WTC11 (cell line): Measurements from ENCODE around the gene ICA1L. TPM values are rescaled to one million over a fixed set of nuclear protein-coding genes. Genes with fewer than 3 reads are reported as not detected.

Experiments used
- ATAC-seq: fragments of 200-7000 bp; cut with Tn5 transposase; 2 replicates; pipeline ENCODE4 v1.10.0; 2021; ENCODE audit warnings: mild to moderate bottlenecking, moderate library complexity
- CTCF ChIA-PET: fragments of 300-600 bp; sonication (Branson Sonifier 250); formaldehyde crosslinking; loops from one replicate; lab custom pipeline; 2021; ENCODE audit warnings: antibody characterized with exemption; lab: Charles Lee
- POLR2A ChIA-PET: fragments of 350-600 bp; sonication (Branson Sonifier 250); formaldehyde crosslinking; loops from one replicate; lab custom pipeline; 2021; ENCODE audit warnings: antibody characterized with exemption; lab: Charles Lee
- DNase-seq: peaks from one replicate; pipeline ENCODE4 v3.0.0; 2021; ENCODE audit warnings: low spot score
- H3K27ac Mint-ChIP-seq: 2 replicates; pipeline ENCODE4 v1.8.0; 2021; ENCODE audit warnings: mixed read lengths
- H3K27me3 Mint-ChIP-seq: 2 replicates; pipeline ENCODE4 v1.8.0; 2021; ENCODE audit warnings: low read depth, mild to moderate bottlenecking, moderate library complexity, mixed read lengths
- H3K36me3 Mint-ChIP-seq: 2 replicates; pipeline ENCODE4 v1.8.0; 2021; ENCODE audit warnings: mixed read lengths
- H3K4me1 Mint-ChIP-seq: 2 replicates; pipeline ENCODE4 v1.8.0; 2022; ENCODE audit warnings: mixed read lengths
- H3K4me3 Mint-ChIP-seq: 2 replicates; pipeline ENCODE4 v1.8.0; 2021; ENCODE audit warnings: mild to moderate bottlenecking, moderate library complexity, mixed read lengths
- H3K9me3 Mint-ChIP-seq: 2 replicates; pipeline ENCODE4 v1.8.0; 2021; ENCODE audit warnings: mixed read lengths
- ATF1 ChIP-seq: sonication (generic); formaldehyde crosslinking; IDR thresholded peaks from 2 replicates; pipeline ENCODE4 v1.8.1; 2023; ENCODE audit warnings: mild to moderate bottlenecking, moderate library complexity, missing genetic modification reagents
- CREB1 ChIP-seq: sonication (generic); formaldehyde crosslinking; IDR thresholded peaks from 2 replicates; pipeline ENCODE4 v1.8.0; 2023; ENCODE audit warnings: mild to moderate bottlenecking, missing genetic modification reagents
- JUN ChIP-seq: sonication (generic); formaldehyde crosslinking; IDR thresholded peaks from 2 replicates; pipeline ENCODE4 v1.8.0; 2023; ENCODE audit warnings: mild to moderate bottlenecking, missing genetic modification reagents
- SMAD3 ChIP-seq: sonication (generic); formaldehyde crosslinking; IDR thresholded peaks from 2 replicates; pipeline ENCODE4 v1.8.0; 2022; ENCODE audit warnings: missing genetic modification reagents, mild to moderate bottlenecking, borderline replicate concordance
- SMAD4 ChIP-seq: sonication (generic); formaldehyde crosslinking; IDR thresholded peaks from 2 replicates; pipeline ENCODE4 v1.8.0; 2022; ENCODE audit warnings: mild to moderate bottlenecking, missing genetic modification reagents
- TCF7 ChIP-seq: sonication (generic); formaldehyde crosslinking; IDR thresholded peaks from 2 replicates; pipeline ENCODE4 v1.8.0; 2022; ENCODE audit warnings: mild to moderate bottlenecking, low read depth, missing genetic modification reagents, moderate library complexity
- ZNF138 ChIP-seq: sonication (generic); formaldehyde crosslinking; conservative IDR thresholded peaks from 2 replicates; pipeline ENCODE4 v1.8.1; 2022; ENCODE audit warnings: mild to moderate bottlenecking, moderate library complexity, missing genetic modification reagents
- ZNF317 ChIP-seq: sonication (generic); formaldehyde crosslinking; IDR thresholded peaks from 2 replicates; pipeline ENCODE4 v1.8.1; 2023; ENCODE audit warnings: low read depth, mild to moderate bottlenecking, moderate library complexity, missing genetic modification reagents, borderline replicate concordance
- total RNA-seq: library from RNA; stranded (reverse); gene quantifications from 3 replicates; pipeline ENCODE4 v1.2.3, GENCODE V29; 2021
- TF ChIP-seq, protein P1 (sequence below): fragments of 250-450 bp; sonication (Bioruptor Pico); conservative IDR thresholded peaks from 2 replicates; pipeline ENCODE4 v1.9.0; 2021; ENCODE audit warnings: mild to moderate bottlenecking
- TF ChIP-seq, protein P2 (sequence below): fragments of 250-450 bp; sonication (Bioruptor Pico); IDR thresholded peaks from 2 replicates; pipeline ENCODE4 v2.1.2; 2022; ENCODE audit warnings: mild to moderate bottlenecking, moderate library complexity
- TF ChIP-seq, protein P3 (sequence below): sonication (generic); formaldehyde crosslinking; IDR thresholded peaks from 2 replicates; pipeline ENCODE4 v1.8.1; 2022; ENCODE audit warnings: low read depth, missing genetic modification reagents, borderline replicate concordance
- TF ChIP-seq, protein P4 (sequence below): sonication (generic); formaldehyde crosslinking; conservative IDR thresholded peaks from 2 replicates; pipeline ENCODE4 v1.8.1; 2022; ENCODE audit warnings: mild to moderate bottlenecking, missing genetic modification reagents
- TF ChIP-seq, protein P5 (sequence below): sonication (generic); formaldehyde crosslinking; IDR thresholded peaks from 2 replicates; pipeline ENCODE4 v1.8.1; 2023; ENCODE audit warnings: mild to moderate bottlenecking, missing genetic modification reagents
- TF ChIP-seq, protein P6 (sequence below): sonication (generic); formaldehyde crosslinking; IDR thresholded peaks from 2 replicates; pipeline ENCODE4 v1.8.0; 2023; ENCODE audit warnings: missing genetic modification reagents
- TF ChIP-seq, protein P7 (sequence below): sonication (generic); formaldehyde crosslinking; IDR thresholded peaks from 2 replicates; pipeline ENCODE4 v1.8.1; 2022; ENCODE audit warnings: mild to moderate bottlenecking, missing genetic modification reagents, moderate library complexity, borderline replicate concordance
- TF ChIP-seq, protein P8 (sequence below): sonication (generic); formaldehyde crosslinking; IDR thresholded peaks from 2 replicates; pipeline ENCODE4 v1.8.1; 2022; ENCODE audit warnings: low read depth, mild to moderate bottlenecking, moderate library complexity, missing genetic modification reagents, borderline replicate concordance
- TF ChIP-seq, protein P9 (sequence below): sonication (generic); formaldehyde crosslinking; IDR thresholded peaks from 2 replicates; pipeline ENCODE4 v1.8.0; 2022; ENCODE audit warnings: mild to moderate bottlenecking, missing genetic modification reagents

Gene ICA1L
- total RNA-seq, 1 experiment from 2014 or later = 3.1 TPM

DNA sequence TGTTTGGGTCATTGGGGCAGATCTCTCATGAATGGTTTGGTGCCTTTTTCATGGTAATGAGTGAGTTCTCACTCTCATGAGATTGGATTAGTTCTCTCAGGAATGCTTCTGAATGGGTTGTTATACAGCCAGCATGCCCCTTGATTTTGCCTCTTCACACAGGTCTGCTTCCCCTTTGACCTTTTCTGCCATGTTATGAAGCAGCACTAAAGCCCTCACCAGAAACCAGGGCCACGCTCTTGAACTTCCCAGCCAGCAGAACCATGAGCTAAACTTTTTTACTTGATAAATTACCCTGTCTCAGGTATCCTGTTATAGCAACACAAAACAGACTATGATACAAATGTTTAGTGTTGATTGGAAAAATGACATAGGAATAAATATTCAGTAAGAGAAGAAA, 57.3 kb downstream of the ICA1L start (continued):
- TF ChIP-seq, protein P1, sequence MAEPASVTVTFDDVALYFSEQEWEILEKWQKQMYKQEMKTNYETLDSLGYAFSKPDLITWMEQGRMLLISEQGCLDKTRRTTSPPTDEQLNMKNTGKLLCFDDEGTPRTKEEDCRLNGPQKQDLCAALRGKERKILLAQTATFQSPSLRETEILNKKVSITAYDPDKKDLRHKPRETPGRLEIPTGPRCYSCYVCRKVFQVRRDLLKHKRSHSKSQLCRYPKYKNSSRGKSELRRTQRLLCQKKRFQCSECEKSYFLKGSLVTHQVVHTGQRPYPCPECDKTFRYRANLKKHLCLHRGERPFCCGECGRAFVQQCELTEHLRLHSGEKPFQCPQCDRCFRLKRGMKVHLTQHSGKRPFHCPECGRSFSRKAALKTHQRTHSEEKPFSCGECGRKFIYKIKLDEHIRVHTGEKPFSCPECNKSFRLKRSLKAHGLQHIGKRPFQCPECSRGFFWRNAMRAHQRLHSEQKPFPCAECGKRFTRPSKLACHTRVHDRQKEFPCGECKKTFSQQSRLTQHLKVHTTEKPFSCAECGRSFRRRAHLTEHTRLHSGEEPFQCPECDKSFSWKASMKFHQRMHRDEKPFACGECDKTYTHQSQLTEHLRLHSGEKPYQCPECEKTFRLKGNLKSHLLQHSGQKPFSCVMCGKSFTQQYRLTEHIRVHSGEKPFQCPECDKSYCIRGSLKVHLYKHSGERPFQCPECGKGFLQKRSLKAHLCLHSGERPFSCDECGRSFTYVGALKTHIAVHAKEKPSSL (CRISPR knock-in tag) = no peak
- TF ChIP-seq ZNF317 (CRISPR knock-in tag) (no peak), TCF7 (CRISPR knock-in tag) (no peak)

DNA sequence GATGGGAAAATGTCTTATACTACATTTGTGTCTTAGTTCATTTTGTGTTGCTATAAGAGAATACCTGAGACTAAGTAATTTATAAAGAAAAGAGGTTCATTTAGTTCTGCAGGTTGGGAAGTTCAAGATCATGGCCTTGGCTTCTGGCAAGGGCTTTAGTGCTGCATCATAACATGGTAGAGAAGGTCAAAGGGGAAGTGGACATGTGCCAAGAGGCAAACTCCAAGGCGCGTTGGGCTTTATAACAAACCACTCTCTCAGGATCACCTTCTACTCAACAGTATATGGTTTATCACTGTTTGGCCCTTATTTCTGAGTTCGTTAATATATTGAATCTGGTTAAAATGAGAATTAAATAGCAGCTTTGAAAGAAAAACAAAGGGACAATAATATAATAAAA, 58.2 kb downstream of the ICA1L start:
- POLR2A ChIA-PET = no interaction called here
- DNase-seq (no peak), ATAC-seq (no peak)
- Mint-ChIP-seq H3K27ac (no peak overlapping the region), H3K9me3 (peaks cover 43% of the 10 kb centered on the region), H3K36me3 (peaks cover 42% of the 10 kb centered on the region), H3K4me1 (no peaks in the 10 kb centered on the region), H3K27me3 (peaks cover 3% of the 10 kb centered on the region; the same call in 1 of the 2 replicates), H3K4me3 (no peak overlapping the region)
- CTCF ChIA-PET = no interaction called here
- TF ChIP-seq, protein P2, sequence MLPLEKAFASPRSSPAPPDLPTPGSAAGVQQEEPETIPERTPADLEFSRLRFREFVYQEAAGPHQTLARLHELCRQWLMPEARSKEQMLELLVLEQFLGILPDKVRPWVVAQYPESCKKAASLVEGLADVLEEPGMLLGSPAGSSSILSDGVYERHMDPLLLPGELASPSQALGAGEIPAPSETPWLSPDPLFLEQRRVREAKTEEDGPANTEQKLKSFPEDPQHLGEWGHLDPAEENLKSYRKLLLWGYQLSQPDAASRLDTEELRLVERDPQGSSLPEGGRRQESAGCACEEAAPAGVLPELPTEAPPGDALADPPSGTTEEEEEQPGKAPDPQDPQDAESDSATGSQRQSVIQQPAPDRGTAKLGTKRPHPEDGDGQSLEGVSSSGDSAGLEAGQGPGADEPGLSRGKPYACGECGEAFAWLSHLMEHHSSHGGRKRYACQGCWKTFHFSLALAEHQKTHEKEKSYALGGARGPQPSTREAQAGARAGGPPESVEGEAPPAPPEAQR = no peak
- TF ChIP-seq JUN (CRISPR knock-in tag) (no peak), ATF1 (no peak), ZNF138 (CRISPR knock-in tag) (no peak), SMAD4 (CRISPR knock-in tag) (no peak), SMAD3 (CRISPR knock-in tag) (no peak), CREB1 (CRISPR knock-in tag) (no peak)
- TF ChIP-seq, protein P3, sequence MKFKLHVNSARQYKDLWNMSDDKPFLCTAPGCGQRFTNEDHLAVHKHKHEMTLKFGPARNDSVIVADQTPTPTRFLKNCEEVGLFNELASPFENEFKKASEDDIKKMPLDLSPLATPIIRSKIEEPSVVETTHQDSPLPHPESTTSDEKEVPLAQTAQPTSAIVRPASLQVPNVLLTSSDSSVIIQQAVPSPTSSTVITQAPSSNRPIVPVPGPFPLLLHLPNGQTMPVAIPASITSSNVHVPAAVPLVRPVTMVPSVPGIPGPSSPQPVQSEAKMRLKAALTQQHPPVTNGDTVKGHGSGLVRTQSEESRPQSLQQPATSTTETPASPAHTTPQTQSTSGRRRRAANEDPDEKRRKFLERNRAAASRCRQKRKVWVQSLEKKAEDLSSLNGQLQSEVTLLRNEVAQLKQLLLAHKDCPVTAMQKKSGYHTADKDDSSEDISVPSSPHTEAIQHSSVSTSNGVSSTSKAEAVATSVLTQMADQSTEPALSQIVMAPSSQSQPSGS = no peak
- TF ChIP-seq, protein P4, sequence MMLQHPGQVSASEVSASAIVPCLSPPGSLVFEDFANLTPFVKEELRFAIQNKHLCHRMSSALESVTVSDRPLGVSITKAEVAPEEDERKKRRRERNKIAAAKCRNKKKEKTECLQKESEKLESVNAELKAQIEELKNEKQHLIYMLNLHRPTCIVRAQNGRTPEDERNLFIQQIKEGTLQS (CRISPR knock-in tag) = no peak
- TF ChIP-seq, protein P5, sequence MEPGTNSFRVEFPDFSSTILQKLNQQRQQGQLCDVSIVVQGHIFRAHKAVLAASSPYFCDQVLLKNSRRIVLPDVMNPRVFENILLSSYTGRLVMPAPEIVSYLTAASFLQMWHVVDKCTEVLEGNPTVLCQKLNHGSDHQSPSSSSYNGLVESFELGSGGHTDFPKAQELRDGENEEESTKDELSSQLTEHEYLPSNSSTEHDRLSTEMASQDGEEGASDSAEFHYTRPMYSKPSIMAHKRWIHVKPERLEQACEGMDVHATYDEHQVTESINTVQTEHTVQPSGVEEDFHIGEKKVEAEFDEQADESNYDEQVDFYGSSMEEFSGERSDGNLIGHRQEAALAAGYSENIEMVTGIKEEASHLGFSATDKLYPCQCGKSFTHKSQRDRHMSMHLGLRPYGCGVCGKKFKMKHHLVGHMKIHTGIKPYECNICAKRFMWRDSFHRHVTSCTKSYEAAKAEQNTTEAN (CRISPR knock-in tag) = no peak
- TF ChIP-seq, protein P6, sequence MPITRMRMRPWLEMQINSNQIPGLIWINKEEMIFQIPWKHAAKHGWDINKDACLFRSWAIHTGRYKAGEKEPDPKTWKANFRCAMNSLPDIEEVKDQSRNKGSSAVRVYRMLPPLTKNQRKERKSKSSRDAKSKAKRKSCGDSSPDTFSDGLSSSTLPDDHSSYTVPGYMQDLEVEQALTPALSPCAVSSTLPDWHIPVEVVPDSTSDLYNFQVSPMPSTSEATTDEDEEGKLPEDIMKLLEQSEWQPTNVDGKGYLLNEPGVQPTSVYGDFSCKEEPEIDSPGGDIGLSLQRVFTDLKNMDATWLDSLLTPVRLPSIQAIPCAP (CRISPR knock-in tag) = no peak
- TF ChIP-seq, protein P7, sequence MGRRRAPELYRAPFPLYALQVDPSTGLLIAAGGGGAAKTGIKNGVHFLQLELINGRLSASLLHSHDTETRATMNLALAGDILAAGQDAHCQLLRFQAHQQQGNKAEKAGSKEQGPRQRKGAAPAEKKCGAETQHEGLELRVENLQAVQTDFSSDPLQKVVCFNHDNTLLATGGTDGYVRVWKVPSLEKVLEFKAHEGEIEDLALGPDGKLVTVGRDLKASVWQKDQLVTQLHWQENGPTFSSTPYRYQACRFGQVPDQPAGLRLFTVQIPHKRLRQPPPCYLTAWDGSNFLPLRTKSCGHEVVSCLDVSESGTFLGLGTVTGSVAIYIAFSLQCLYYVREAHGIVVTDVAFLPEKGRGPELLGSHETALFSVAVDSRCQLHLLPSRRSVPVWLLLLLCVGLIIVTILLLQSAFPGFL (CRISPR knock-in tag) = no peak
- TF ChIP-seq, protein P8, sequence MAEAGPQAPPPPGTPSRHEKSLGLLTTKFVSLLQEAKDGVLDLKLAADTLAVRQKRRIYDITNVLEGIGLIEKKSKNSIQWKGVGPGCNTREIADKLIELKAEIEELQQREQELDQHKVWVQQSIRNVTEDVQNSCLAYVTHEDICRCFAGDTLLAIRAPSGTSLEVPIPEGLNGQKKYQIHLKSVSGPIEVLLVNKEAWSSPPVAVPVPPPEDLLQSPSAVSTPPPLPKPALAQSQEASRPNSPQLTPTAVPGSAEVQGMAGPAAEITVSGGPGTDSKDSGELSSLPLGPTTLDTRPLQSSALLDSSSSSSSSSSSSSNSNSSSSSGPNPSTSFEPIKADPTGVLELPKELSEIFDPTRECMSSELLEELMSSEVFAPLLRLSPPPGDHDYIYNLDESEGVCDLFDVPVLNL (CRISPR knock-in tag) = no peak
- TF ChIP-seq, protein P9, sequence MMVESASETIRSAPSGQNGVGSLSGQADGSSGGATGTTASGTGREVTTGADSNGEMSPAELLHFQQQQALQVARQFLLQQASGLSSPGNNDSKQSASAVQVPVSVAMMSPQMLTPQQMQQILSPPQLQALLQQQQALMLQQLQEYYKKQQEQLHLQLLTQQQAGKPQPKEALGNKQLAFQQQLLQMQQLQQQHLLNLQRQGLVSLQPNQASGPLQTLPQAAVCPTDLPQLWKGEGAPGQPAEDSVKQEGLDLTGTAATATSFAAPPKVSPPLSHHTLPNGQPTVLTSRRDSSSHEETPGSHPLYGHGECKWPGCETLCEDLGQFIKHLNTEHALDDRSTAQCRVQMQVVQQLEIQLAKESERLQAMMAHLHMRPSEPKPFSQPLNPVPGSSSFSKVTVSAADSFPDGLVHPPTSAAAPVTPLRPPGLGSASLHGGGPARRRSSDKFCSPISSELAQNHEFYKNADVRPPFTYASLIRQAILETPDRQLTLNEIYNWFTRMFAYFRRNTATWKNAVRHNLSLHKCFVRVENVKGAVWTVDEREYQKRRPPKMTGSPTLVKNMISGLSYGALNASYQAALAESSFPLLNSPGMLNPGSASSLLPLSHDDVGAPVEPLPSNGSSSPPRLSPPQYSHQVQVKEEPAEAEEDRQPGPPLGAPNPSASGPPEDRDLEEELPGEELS (CRISPR knock-in tag) = no peak
